Muscle layer of duodenum (tissue), 2 donors: ENCODE measurements around the gene EYA2.

Experiments
- H3K27ac ChIP-seq: one replicate; pipeline ENCODE4 v1.7.0; 2013; ENCODE audit warnings: mild to moderate bottlenecking, low read length
- H3K27me3 ChIP-seq: one replicate; pipeline ENCODE4 v1.7.0; 2013; ENCODE audit warnings: low read depth, mild to moderate bottlenecking, control low read depth, low read length
- H3K36me3 ChIP-seq, 2 donors: one replicate each; pipeline ENCODE4 v1.7.0; 2013; ENCODE audit warnings: low read length in 2 of 2, control low read depth in 1 of 2, mild to moderate bottlenecking in 1 of 2; ENCODE audit not compliant: insufficient read depth in 2 of 2, control insufficient read depth in 1 of 2
- H3K4me1 ChIP-seq, 2 donors: one replicate each; pipeline ENCODE4 v1.7.0; 2013; ENCODE audit warnings: low read length in 2 of 2, mild to moderate bottlenecking in 2 of 2, control low read depth in 1 of 2, moderate library complexity in 1 of 2; ENCODE audit not compliant: insufficient read depth in 2 of 2, control insufficient read depth in 1 of 2
- H3K4me3 ChIP-seq, 2 donors: one replicate each; pipeline ENCODE4 v1.7.0; 2013; ENCODE audit warnings: low read length in 2 of 2, low read depth in 1 of 2, mild to moderate bottlenecking in 1 of 2
- H3K9me3 ChIP-seq, 2 donors: one replicate each; pipeline ENCODE4 v1.7.0; 2013; ENCODE audit warnings: low read length in 2 of 2, control low read depth in 1 of 2, mild to moderate bottlenecking in 1 of 2; ENCODE audit not compliant: control insufficient read depth in 1 of 2
- donor health status: healthy.

EYA2 gene

GRCh38 chr20:47016068-47016664 lies 121.5 kb downstream of the EYA2 start:
- no peak overlapping the region for H3K27ac ChIP-seq
- no peaks in the 10 kb centered on the region for H3K9me3 ChIP-seq
- peaks cover 0 to 8% of the 10 kb centered on the region in 2 donors for H3K4me1 ChIP-seq
- H3K27me3 ChIP-seq = no peaks in the 10 kb centered on the region
- H3K4me3 ChIP-seq = no peak overlapping the region
- H3K36me3 ChIP-seq = no peaks in the 10 kb centered on the region

- peaks cover 0 to 8% of the 10 kb centered on the region in 2 donors for H3K4me1 ChIP-seq
- no peaks in the 10 kb centered on the region for H3K9me3 ChIP-seq
- no peak overlapping the region for H3K4me3 ChIP-seq
- H3K36me3 ChIP-seq = no peaks in the 10 kb centered on the region
- H3K27ac ChIP-seq = no peak overlapping the region
- no peaks in the 10 kb centered on the region for H3K27me3 ChIP-seq
These were observed 123.7 kb downstream of the EYA2 start for GRCh38 chr20:47018381-47018780.

- no peaks in the 10 kb centered on the region for H3K9me3 ChIP-seq
- peaks cover 0 to 9% of the 10 kb centered on the region in 2 donors for H3K4me1 ChIP-seq
- no peak overlapping the region for H3K4me3 ChIP-seq
- H3K27me3 ChIP-seq = no peaks in the 10 kb centered on the region
- H3K36me3 ChIP-seq = no peaks in the 10 kb centered on the region
- H3K27ac ChIP-seq = no peak overlapping the region
These were observed 124.6 kb downstream of the EYA2 start for GRCh38 chr20:47019121-47019824.

- Histone ChIP-seq H3K36me3 (no peaks in the 10 kb centered on the region), H3K27me3 (no peaks in the 10 kb centered on the region), H3K4me3 (no peak overlapping the region), H3K9me3 (no peaks in the 10 kb centered on the region), H3K4me1 (peaks cover 0 to 18% of the 10 kb centered on the region in 2 donors), H3K27ac (no peak overlapping the region)
These were observed 125.6 kb downstream of the EYA2 start for GRCh38 chr20:47020231-47020630.

- H3K27me3 ChIP-seq = no peaks in the 10 kb centered on the region
- no peak overlapping the region for H3K4me3 ChIP-seq
- H3K9me3 ChIP-seq = no peaks in the 10 kb centered on the region
- no peak overlapping the region for H3K27ac ChIP-seq
- H3K4me1 ChIP-seq = peaks cover 0 to 18% of the 10 kb centered on the region in 2 donors
- no peaks in the 10 kb centered on the region for H3K36me3 ChIP-seq
These were observed 127.2 kb downstream of the EYA2 start for GRCh38 chr20:47021850-47022249.

- Histone ChIP-seq H3K27me3 (no peaks in the 10 kb centered on the region), H3K9me3 (peaks cover 3 to 5% of the 10 kb centered on the region in 2 donors), H3K36me3 (no peaks in the 10 kb centered on the region), H3K4me3 (no peak overlapping the region), H3K4me1 (peaks cover 0 to 11% of the 10 kb centered on the region in 2 donors), H3K27ac (no peak overlapping the region)
These were observed 129.9 kb downstream of the EYA2 start for GRCh38 chr20:47024461-47024937.

GRCh38 chr20:47027042-47027441 lies 132.4 kb downstream of the EYA2 start:
- Histone ChIP-seq H3K9me3 (peaks cover 3 to 5% of the 10 kb centered on the region in 2 donors), H3K36me3 (no peaks in the 10 kb centered on the region), H3K27me3 (no peaks in the 10 kb centered on the region), H3K4me3 (no peak overlapping the region), H3K27ac (no peak overlapping the region), H3K4me1 (peaks cover 0 to 10% of the 10 kb centered on the region in 2 donors)

GRCh38 chr20:47027456-47027855 lies 132.8 kb downstream of the EYA2 start:
- H3K4me3 ChIP-seq = no peak overlapping the region
- peaks cover 0 to 10% of the 10 kb centered on the region in 2 donors for H3K4me1 ChIP-seq
- no peak overlapping the region for H3K27ac ChIP-seq
- no peaks in the 10 kb centered on the region for H3K36me3 ChIP-seq
- H3K27me3 ChIP-seq = no peaks in the 10 kb centered on the region
- peaks cover 3 to 5% of the 10 kb centered on the region in 2 donors for H3K9me3 ChIP-seq

- Histone ChIP-seq H3K27ac (no peak overlapping the region), H3K4me1 (peaks cover 0 to 10% of the 10 kb centered on the region in 2 donors), H3K4me3 (no peak overlapping the region), H3K27me3 (no peaks in the 10 kb centered on the region), H3K36me3 (no peaks in the 10 kb centered on the region), H3K9me3 (peaks cover 3 to 5% of the 10 kb centered on the region in 2 donors)
These were observed 133.8 kb downstream of the EYA2 start for GRCh38 chr20:47028487-47028886.

GRCh38 chr20:47029845-47030244 lies 135.2 kb downstream of the EYA2 start:
- H3K4me1 ChIP-seq = peaks cover 0 to 4% of the 10 kb centered on the region in 2 donors
- no peak overlapping the region for H3K27ac ChIP-seq
- H3K4me3 ChIP-seq = no peak overlapping the region
- peaks cover 3 to 5% of the 10 kb centered on the region in 2 donors for H3K9me3 ChIP-seq
- no peaks in the 10 kb centered on the region for H3K36me3 ChIP-seq
- no peaks in the 10 kb centered on the region for H3K27me3 ChIP-seq

GRCh38 chr20:47030271-47030810 lies 135.7 kb downstream of the EYA2 start:
- Histone ChIP-seq H3K36me3 (no peaks in the 10 kb centered on the region), H3K27ac (no peak overlapping the region), H3K27me3 (no peaks in the 10 kb centered on the region)

More at GRCh38 chr20:47030271-47030810, 135.7 kb downstream of the EYA2 start:
- H3K4me1 ChIP-seq = no peaks in the 10 kb centered on the region
- H3K4me3 ChIP-seq = no peak overlapping the region
- H3K9me3 ChIP-seq = peaks cover 3 to 5% of the 10 kb centered on the region in 2 donors
